ENCODE measurements around the gene CDKN1C.

DNA sequence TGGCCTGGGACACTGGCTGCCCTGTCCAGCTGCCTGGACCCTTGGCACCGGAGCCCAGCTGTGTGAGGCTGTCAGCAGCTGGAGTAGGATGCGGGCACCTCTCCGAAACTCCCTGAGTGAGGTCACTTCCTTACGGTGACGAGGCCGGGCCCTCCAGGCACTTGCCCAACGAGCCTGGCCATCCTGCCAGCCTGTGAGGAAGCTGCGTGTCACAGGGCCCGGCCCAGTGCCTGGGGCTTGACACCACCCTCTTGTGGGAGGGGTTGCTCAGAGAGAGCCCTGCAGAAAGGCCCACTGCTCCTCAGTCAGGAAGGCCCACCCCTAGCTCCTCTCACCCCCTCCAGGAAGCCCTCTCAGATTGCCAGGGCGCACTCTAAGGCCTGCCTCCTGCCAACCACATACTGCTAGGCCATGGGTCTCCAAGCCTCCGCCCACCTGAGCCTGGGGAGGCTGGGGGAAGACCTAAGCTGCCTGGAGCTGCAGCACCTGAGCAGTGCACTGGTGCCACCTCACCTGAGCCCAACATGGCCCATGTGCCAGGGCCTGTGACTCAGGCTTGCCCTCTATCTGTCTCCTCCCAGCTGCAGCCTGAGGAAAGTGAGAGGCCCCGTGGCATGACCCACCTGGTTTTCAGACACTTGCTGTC lies 47.9 kb upstream of the CDKN1C start:
- TF ChIP-seq, protein P1, sequence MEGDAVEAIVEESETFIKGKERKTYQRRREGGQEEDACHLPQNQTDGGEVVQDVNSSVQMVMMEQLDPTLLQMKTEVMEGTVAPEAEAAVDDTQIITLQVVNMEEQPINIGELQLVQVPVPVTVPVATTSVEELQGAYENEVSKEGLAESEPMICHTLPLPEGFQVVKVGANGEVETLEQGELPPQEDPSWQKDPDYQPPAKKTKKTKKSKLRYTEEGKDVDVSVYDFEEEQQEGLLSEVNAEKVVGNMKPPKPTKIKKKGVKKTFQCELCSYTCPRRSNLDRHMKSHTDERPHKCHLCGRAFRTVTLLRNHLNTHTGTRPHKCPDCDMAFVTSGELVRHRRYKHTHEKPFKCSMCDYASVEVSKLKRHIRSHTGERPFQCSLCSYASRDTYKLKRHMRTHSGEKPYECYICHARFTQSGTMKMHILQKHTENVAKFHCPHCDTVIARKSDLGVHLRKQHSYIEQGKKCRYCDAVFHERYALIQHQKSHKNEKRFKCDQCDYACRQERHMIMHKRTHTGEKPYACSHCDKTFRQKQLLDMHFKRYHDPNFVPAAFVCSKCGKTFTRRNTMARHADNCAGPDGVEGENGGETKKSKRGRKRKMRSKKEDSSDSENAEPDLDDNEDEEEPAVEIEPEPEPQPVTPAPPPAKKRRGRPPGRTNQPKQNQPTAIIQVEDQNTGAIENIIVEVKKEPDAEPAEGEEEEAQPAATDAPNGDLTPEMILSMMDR (IDR thresholded peaks at IDR 0.05), result no peak
- TF ChIP-seq POLR2A (IDR thresholded peaks at IDR 0.05) (no peak), EP300 (IDR thresholded peaks at IDR 0.05) (no peak)
